Umbilical cord (tissue), 2 donors: ENCODE measurements around the gene MIDN. TPM values are rescaled to one million over a fixed set of nuclear protein-coding genes. Genes with fewer than 3 reads are reported as not detected.

Source experiments
- DNase-seq: peaks from one replicate; pipeline ENCODE4 v3.0.0-alpha.2; 2015; ENCODE audit warnings: low spot score
- total RNA-seq: library from RNA; depleted of rRNA; stranded (reverse); fragments of >200 nt; gene quantifications from one replicate; pipeline ENCODE4 v1.2.3, GENCODE V29; 2014; ENCODE audit warnings: low replicate concordance; ENCODE audit not compliant: insufficient read depth

Gene MIDN
- total RNA-seq, 1 donor from 2014 or later = 16.6 TPM

GRCh38 chr19:1257475-1258162, 9.2 kb downstream of the MIDN start:
- no peak for DNase-seq

GRCh38 chr19:1258163-1258492, 9.7 kb downstream of the MIDN start:
- DNase-seq = no peak

GRCh38 chr19:1258707-1259205, 10.4 kb downstream of the MIDN start:
- DNase-seq = no peak

GRCh38 chr19:1259206-1259875, 11.0 kb downstream of the MIDN start:
- no peak for DNase-seq

- no peak for DNase-seq
These were observed 11.7 kb downstream of the MIDN start for GRCh38 chr19:1259876-1260748.

- DNase-seq = peak; percentile 98
These were observed 12.6 kb downstream of the MIDN start for GRCh38 chr19:1260749-1261537.

- DNase-seq = no peak
These were observed 13.1 kb downstream of the MIDN start for GRCh38 chr19:1261538-1261797.

GRCh38 chr19:1261798-1262622, 13.6 kb downstream of the MIDN start:
- no peak for DNase-seq

- DNase-seq = peak; percentile 75
These were observed 14.3 kb downstream of the MIDN start for GRCh38 chr19:1262623-1263123.

GRCh38 chr19:1263188-1263587, 14.8 kb downstream of the MIDN start:
- no peak for DNase-seq

GRCh38 chr19:1264801-1265614, 16.6 kb downstream of the MIDN start:
- peak; percentile 88 for DNase-seq

- DNase-seq = peak; percentile 69
These were observed 17.3 kb downstream of the MIDN start for GRCh38 chr19:1265615-1266128.

GRCh38 chr19:1266129-1266915, 17.9 kb downstream of the MIDN start:
- DNase-seq = peak; percentile 93

- no peak for DNase-seq
These were observed 18.6 kb downstream of the MIDN start for GRCh38 chr19:1266916-1267476.

- DNase-seq = no peak
These were observed 19.3 kb downstream of the MIDN start for GRCh38 chr19:1267477-1268225.

GRCh38 chr19:1268226-1269064, 20.1 kb downstream of the MIDN start:
- DNase-seq = no peak

GRCh38 chr19:1269065-1269477, 20.7 kb downstream of the MIDN start, which contains the start of gene CIRBP:
CIRBP (plus strand) TSS chr19:1269332; CDS start chr19:1270934, 1,602 bp downstream.
- DNase-seq = peak; percentile 99
